Right lobe of liver (tissue), 4 donors: Measurements from ENCODE around the gene UCK1.

Source experiments
- CTCF ChIP-seq, 4 donors: fragments of 200-600 bp in 3 of 4; fragments of 450-650 bp in 1 of 4; IDR thresholded peaks; one replicate each; pipeline versions ENCODE4 v1.5.1 to v1.8.0; 2016 to 2022; ENCODE audit warnings: antibody characterized with exemption in 4 of 4, mild to moderate bottlenecking in 2 of 4
- POLR2A ChIP-seq: fragments of 450-650 bp; IDR thresholded peaks from one replicate; pipeline ENCODE4 v1.6.1; 2017; ENCODE audit warnings: antibody characterized with exemption, mild to moderate bottlenecking
- donor health status: DM: no; HTN: no; CAD: no.
- donor health status: DM: no; HTN: no; CAD: no.
- donor health status: DM: no; HTN: yes; CAD: no.

- TF ChIP-seq POLR2A (no peak), CTCF (IDR thresholded peaks at IDR 0.05) (no peak)
These were observed 14.8 kb upstream of the UCK1 start for GRCh38 chr9:131545786-131546335.
